Ovary (tissue), 9 donors: Measurements from ENCODE around the gene DNMBP. TPM values are rescaled to one million over a fixed set of nuclear protein-coding genes. Genes with fewer than 3 reads are reported as not detected.
A peak's percentile ranks its signal among the peaks of the same experiment; 100 is the strongest.

Experiments
- DNase-seq, 5 donors: peaks; one replicate each; pipeline ENCODE4 v3.0.0-alpha.2; 2019 to 2020
- H3K27ac ChIP-seq, 2 donors: fragments of 200-600 bp; one replicate each; pipeline versions ENCODE4 v1.5.1 to v1.8.0; 2019 to 2022
- H3K27me3 ChIP-seq: fragments of 200-600 bp; one replicate; pipeline ENCODE4 v1.8.0; 2022
- H3K36me3 ChIP-seq: fragments of 200-600 bp; sonication (generic); one replicate; pipeline ENCODE4 v1.5.1; 2019
- H3K4me1 ChIP-seq: one replicate; pipeline ENCODE4 v1.8.1; 2013; ENCODE audit warnings: mild to moderate bottlenecking, moderate library complexity; ENCODE audit not compliant: insufficient read depth
- H3K4me3 ChIP-seq: fragments of 200-600 bp; sonication (generic); one replicate; pipeline ENCODE4 v1.5.1; 2017
- H3K9me3 ChIP-seq, 2 donors: fragments of 200-600 bp in 1 of 2; sonication (generic) in 1 of 2; one replicate each; pipeline versions ENCODE4 v1.5.1 to v1.8.1; 2013 to 2019; ENCODE audit warnings: mild to moderate bottlenecking in 1 of 2, moderate library complexity in 1 of 2
- EP300 ChIP-seq: sonication (generic); formaldehyde crosslinking; IDR thresholded peaks from one replicate; pipeline ENCODE4 v1.6.1; 2017; ENCODE audit warnings: antibody characterized with exemption
- POLR2A ChIP-seq: fragments of 450-650 bp; IDR thresholded peaks from one replicate; pipeline ENCODE4 v1.6.1; 2017; ENCODE audit warnings: antibody characterized with exemption, mild to moderate bottlenecking, moderate library complexity
- WGBS, 3 donors: extraction: QIAGEN DNeasy Blood & Tissue Kit in 1 of 3; methylation state at CpG; one replicate each; pipeline versions ENCODE4 v1.1.5 to v1.1.7; 2013 to 2017; 5-methylcytosine and 5-hydroxymethylcytosine counted together
- intact Hi-C, 4 donors: fragments of 100-400 bp; cut with DNase I; formaldehyde crosslinking; loops; one replicate each; pipeline versions ENCODE4 v1.11.0 to v1.15.1; 2022 to 2023
- polyA plus RNA-seq, 2 donors: library from polyadenylated mRNA; stranded (reverse); fragments of 200-250 nt in 1 of 2; fragments of 350-450 nt in 1 of 2; fragmentation: Illumina TruSeq in 1 of 2; extraction: RNeasy Lipid Tissue Mini Kit (QIAGEN cat#74804) in 1 of 2; gene quantifications; one replicate each; pipeline ENCODE4 v1.2.3, GENCODE V29; 2013 to 2014
- total RNA-seq, 7 donors: library from RNA; depleted of rRNA in 2 of 7; stranded (reverse); fragments of >200 nt in 2 of 7; fragmentation: NEBNext Ultra II Directional in 3 of 7; extraction: Animal tissue kit (Norgen Biotek cat#: 25700) in 3 of 7; gene quantifications; one replicate each; pipeline versions ENCODE4 v1.1.0 to v1.2.4, GENCODE V29; 2016 to 2023
- TF ChIP-seq, protein P1 (sequence below), 3 donors: fragments of 450-650 bp in 2 of 3; fragments of 200-600 bp in 1 of 3; IDR thresholded peaks; one replicate each; pipeline versions ENCODE4 v1.5.1 to v1.8.0; 2016 to 2022; ENCODE audit warnings: antibody characterized with exemption in 3 of 3, mild to moderate bottlenecking in 1 of 3
- donor health status: DM: no; HTN: no; CAD: no; lungs with moderate emphysema.
- donor health status: DM: no; HTN: no; CAD: no.
- donor health status: Bipolar disorder and iron deficiency.
- donor health status: DM: yes; HTN: yes; CAD: no.
- donor health status: DM: no; HTN: no; CAD: no.
- donor health status: DM: yes; HTN: yes; CAD: no.

The DNMBP gene
- total and polyA plus RNA-seq, 9 donors: 10.8 to 25.4 (median 20.3) TPM

DNA sequence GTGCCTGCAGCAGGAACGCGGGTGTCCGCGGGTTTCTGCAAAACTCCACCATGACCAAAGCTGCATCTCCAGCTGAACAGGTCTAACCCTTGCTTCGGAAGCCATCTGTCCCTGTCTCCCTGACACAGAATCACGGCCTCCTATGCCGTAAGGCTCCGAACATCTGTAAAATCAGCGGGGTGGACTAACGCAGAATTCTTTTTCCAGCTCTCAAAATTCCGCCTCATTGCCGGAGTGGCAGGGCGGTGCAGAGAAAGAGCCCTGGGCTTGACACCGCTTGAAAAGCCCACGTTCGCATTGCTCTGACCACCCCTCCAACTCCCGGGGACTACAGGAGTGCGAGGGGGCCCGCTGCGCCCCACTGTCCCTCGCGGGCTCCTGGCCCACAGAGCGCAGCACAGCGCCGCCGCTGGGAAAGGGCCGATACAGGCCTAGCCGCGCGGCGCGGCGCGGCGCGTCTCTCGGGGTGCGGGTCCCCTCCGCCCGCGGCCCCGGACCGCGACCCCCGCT is 409 bp downstream of the DNMBP start:
- Histone ChIP-seq H3K27me3 (no peaks in the 10 kb centered on the region), H3K27ac (peak overlapping the region; percentile 62 to 88), H3K4me3 (peak overlapping the region; percentile 48), H3K9me3 (no peaks in the 10 kb centered on the region), H3K36me3 (no peaks in the 10 kb centered on the region), H3K4me1 (peaks cover 9% of the 10 kb centered on the region)
- WGBS, 3 donors: 0 to 1% (median 1%) methylated on average over 18 to 45 of the region's 45 CpGs
- TF ChIP-seq POLR2A: no peak
- TF ChIP-seq, protein P1, sequence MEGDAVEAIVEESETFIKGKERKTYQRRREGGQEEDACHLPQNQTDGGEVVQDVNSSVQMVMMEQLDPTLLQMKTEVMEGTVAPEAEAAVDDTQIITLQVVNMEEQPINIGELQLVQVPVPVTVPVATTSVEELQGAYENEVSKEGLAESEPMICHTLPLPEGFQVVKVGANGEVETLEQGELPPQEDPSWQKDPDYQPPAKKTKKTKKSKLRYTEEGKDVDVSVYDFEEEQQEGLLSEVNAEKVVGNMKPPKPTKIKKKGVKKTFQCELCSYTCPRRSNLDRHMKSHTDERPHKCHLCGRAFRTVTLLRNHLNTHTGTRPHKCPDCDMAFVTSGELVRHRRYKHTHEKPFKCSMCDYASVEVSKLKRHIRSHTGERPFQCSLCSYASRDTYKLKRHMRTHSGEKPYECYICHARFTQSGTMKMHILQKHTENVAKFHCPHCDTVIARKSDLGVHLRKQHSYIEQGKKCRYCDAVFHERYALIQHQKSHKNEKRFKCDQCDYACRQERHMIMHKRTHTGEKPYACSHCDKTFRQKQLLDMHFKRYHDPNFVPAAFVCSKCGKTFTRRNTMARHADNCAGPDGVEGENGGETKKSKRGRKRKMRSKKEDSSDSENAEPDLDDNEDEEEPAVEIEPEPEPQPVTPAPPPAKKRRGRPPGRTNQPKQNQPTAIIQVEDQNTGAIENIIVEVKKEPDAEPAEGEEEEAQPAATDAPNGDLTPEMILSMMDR (IDR thresholded peaks at IDR 0.05): peak in 2 of 3 donors; percentile 12 to 18
- no peak for TF ChIP-seq EP300
- intact Hi-C loops: loop anchor here in 2 of 4 donors (5.0 to 10.0 kb wide), 2 partner anchors 95 to 102 kb away; no protein-coding TSS in a partner anchor
- DNase-seq: peak in 3 of 5 donors; percentile 37 to 68 (median 66)

DNA sequence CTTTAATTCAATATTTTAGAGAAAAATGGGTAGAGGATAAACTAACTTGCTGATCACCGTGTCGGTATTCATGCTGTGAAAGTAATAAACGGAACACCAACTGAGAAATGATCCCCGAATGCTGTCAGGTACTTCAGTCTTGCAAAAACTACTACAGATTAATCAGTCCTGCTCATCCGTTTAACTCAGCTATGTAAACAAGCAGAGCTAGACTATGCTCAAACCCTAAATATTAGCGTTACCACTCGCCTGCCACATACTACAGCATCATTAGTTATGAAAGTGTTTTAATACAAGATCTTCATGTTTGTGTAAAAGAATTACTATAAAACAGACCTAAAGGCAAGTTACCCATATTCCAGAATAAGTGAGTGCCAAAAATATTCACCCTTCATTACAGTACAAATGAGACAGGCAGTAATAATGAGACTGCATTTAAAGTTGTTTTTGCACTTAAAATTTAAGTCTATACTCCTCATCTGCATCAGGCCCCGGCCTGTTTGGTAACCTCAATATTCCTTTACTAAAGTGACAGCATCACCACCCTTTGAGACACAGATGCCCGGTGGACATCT is 952 bp downstream of the DNMBP start:
- peak overlapping the region; percentile 48 for H3K4me3 ChIP-seq
- intact Hi-C loops: loop anchor here in 2 of 4 donors (5.0 to 10.0 kb wide), 2 partner anchors 94 to 101 kb away; no protein-coding TSS in a partner anchor
- peaks cover 9% of the 10 kb centered on the region for H3K4me1 ChIP-seq
- H3K36me3 ChIP-seq: no peaks in the 10 kb centered on the region
- 1 to 8% (median 2%) methylated on average over 9 of the region's 9 CpGs for whole genome bisulfite sequencing, 3 donors
- no peak for DNase-seq
- H3K27me3 ChIP-seq: no peaks in the 10 kb centered on the region
- H3K27ac ChIP-seq: peak overlapping the region; percentile 8 to 62
- no peaks in the 10 kb centered on the region for H3K9me3 ChIP-seq
- TF ChIP-seq, protein P1 (IDR thresholded peaks at IDR 0.05): no peak
- TF ChIP-seq POLR2A (no peak), EP300 (no peak)

DNA sequence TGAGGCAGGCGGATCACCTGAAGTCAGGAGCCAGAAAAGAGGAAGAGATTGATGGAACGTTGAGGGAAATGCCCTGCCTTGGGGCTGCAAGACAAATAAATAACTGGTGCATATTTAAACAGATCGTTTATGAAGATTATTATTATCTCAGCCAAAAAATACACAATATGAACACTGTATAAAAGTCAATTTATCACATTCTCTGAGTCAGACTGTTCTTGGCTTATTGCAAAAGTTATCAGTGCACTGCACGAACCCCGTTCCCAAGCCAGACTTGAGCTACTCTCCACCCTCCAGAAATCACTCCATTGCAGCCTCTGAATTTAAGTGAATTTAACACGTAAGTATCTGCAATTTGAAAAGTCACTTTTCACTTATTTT is 1.6 kb downstream of the DNMBP start:
- Histone ChIP-seq H3K4me1 (peaks cover 9% of the 10 kb centered on the region), H3K9me3 (no peaks in the 10 kb centered on the region), H3K36me3 (no peaks in the 10 kb centered on the region), H3K27me3 (no peaks in the 10 kb centered on the region), H3K27ac (peak overlapping the region; percentile 8), H3K4me3 (peak overlapping the region; percentile 48)
- DNase-seq: peak in 1 of 5 donors; percentile 32
- intact Hi-C loops: loop anchor here in 2 of 4 donors (5.0 to 10.0 kb wide), 2 partner anchors 93 to 101 kb away; no protein-coding TSS in a partner anchor
- no peak for TF ChIP-seq EP300
- TF ChIP-seq, protein P1 (IDR thresholded peaks at IDR 0.05): no peak
- WGBS, 3 donors: 17 to 25% (median 19%) methylated on average over 6 of the region's 6 CpGs

DNA sequence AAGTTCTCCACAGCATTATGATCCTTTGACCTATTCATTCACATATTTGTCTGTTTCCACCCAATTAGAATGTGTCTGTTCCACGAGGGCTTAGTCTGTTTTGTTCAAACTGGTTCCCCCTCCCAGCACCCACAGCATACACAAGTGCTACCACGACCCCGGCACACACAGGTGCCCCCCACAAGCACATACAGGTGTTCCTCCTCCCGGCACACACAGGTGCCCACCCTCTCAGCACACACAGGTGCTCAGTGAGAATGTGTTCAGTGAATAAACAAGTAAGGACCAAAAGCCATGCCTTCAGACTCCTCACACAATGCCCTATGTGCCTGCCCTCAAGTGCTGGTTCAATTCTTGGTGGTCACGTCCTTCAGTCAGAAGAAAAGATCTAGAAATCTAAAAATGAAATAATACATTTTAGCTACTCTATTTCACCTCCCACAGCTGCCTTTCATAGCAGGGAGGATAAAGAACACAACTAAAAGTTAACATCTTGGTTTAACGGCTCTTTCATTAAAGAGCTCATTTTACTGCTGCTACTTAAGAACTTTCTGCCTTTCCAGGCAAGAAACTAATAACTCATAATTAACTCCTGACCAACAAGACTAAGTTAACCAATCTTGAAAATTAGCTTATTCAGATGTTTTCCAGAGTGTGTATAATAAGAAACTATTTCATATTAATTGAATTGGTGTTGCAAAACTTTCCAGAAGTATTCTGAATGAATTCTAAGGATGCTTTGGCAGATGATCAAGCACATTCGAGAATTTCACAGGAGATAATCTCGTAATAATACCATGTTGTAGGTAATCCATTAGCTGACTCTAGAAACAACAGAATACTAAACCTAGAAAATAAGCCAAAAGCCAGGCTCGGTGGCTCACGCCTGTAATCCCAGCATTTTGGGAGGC is 2.3 kb downstream of the DNMBP start:
- 38 to 46% (median 42%) methylated on average over 10 of the region's 10 CpGs for WGBS, 3 donors
- Histone ChIP-seq H3K27ac (peak overlapping the region; percentile 8 to 54), H3K27me3 (no peaks in the 10 kb centered on the region), H3K9me3 (no peaks in the 10 kb centered on the region), H3K36me3 (no peaks in the 10 kb centered on the region), H3K4me1 (peaks cover 11% of the 10 kb centered on the region), H3K4me3 (no peak overlapping the region)
- no peak for DNase-seq
- TF ChIP-seq POLR2A (no peak), EP300 (no peak)
- TF ChIP-seq, protein P1 (IDR thresholded peaks at IDR 0.05): no peak
- intact Hi-C loops: loop anchor here in 2 of 4 donors (5.0 to 10.0 kb wide), 2 partner anchors 93 to 100 kb away; no protein-coding TSS in a partner anchor
